NOMO-1 treated with DMSO at 0.1 percent for 48 hours (cell line): Measurements from ENCODE around the gene ROGDI.
"Not testable (repeated sequence)": the region's sequence is repeated elsewhere in the genome, so short reads cannot be mapped to it uniquely, and the experiment has no call there.

Experiments
- DNase-seq: peaks from one replicate; lab custom pipeline; 2025; ENCODE audit not compliant: unreplicated experiment; lab: John Stamatoyannopoulos, UW

ROGDI gene

DNA sequence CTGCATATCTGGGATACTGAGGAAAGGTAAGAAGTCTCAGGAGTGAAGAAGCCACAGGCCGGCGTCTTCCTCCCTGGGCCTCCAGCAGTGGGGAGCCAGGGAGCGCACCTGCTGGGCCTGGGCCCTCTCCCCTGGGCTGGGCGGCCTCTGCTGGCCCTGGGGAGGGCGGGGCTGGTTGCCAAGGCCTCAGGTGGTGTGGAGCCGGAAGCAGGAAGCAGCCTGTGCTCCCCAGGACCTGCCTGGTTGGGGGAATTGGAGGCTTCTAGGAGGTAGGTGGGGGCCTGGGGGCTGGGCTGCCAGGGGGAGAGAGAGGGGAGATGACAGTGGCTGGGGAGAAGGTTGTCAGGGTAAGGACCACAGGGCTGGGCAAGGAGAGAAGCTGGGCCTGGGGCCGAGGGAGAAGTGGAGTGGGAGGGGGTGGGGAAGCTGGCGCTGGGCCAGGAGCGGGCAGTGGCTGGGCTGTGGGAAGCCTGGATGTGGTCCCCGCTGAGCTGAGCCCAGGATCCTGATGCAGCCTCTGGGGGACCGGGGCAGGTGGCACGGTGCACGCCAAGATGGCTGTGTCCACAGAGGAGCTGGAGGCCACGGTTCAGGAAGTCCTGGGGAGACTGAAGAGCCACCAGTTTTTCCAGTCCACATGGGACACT lies 7.1 kb downstream of the ROGDI start, which contains the start of gene SMIM22:
Gene SMIM22 (plus strand): TSS at position 189 of the 647 bp plus-strand sequence. CDS start 366 bp downstream, at position 555.
- no peak for DNase-seq

DNA sequence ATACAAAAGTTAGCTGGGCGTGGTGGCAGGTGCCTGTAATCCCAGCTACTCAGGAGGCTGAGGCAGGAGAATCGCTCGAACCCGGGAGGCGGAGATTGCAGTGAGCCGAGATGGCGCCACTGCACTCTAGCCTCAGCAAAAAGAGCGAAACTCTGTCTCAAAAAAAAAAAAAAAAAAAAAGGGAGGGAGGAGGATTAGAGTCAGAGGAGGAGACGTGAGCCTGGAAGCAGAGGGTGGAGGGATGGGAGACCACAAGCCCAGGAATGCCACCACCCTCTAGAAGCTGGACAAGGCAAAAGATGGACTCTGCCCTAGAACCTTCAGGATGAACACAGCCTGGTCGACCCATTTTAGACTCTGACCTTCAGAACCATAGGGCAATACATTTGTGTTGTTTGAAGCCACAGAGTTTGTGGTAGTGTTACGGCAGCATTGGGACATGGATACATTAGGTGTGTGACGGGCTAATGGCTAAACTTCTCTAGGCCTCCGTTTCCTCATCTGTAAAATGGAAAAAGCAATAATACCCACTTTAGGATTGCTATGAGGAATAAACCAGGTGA lies 9.4 kb downstream of the ROGDI start:
- DNase-seq: no peak

DNA sequence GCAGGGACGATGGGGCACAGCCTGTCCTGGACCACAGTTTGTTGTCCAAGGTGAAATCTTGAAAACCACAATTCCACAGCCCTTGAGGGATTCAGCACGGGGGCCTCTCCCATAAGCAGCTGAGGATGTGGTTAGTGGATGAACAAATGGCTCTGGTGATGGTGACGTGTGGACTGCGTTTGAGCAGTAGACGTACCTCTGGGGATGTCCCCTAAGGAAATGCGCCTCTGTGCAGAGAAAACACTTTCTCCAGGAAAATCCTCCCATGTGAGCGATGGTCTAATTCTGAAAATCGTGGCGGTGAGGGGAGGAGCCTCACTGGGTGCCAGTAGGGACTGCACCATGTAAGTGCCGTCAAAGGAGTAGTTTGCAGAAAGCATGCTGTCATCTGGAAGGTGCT lies 11.6 kb downstream of the ROGDI start:
- no peak for DNase-seq

DNA sequence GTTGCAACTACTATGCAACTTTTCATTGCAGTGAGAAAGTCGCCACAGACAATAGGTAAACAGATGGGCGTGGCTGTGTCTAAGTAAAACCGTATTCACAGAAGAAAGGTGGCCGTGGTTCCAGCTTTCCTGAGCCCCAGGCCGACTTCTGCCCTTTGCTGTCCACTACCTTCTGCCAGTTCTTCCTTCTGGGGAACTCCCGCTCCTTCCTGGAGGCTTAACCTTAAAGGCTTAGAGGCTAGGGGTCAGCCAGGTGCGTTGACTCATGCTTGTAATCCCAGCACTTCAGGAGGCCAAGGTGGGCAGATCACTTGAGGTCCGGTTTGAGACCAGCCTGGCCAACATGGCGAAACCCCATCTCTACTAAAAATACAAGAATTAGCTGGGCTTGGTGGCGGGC lies 12.2 kb downstream of the ROGDI start:
- DNase-seq: no peak

DNA sequence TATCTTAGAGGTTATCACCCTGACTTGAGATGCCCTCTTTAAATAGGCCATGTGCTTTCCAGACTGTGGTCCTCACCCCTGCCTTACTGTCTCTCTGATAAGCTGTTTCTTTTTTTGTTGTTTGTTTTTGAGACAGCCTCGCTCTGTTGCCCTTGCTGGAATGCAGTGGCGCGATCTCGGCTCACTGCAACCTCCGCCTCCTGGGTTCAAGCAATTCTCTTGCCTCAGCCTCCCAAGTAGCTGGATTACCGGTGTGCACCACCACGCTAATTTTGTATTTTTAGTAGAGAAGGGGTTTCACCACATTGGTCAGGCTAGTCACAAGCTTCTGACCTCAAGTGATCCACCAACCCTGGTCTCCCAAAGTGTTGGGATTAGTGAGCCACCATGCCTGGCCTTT lies 13.5 kb downstream of the ROGDI start:
- no peak for DNase-seq

DNA sequence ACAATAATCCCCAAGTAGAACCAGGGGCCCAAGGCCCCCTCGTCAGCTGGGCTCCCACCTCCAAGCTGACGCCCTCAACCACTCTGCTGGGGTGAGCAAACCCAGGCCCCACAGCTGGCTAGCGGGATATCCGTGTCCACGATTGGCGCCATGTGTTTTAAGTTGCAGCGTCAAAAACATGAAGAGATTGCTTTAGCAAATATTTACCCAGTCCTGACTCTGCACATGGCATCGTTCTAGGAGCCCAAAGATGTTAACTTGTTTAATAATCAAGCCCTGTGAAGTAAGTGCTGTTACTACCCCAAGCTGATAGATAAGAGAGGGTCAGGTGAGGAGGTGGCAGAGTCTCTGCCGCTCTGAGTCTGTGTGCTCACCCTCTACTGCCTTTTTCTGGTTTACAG lies 13.9 kb downstream of the ROGDI start:
- no peak for DNase-seq

DNA sequence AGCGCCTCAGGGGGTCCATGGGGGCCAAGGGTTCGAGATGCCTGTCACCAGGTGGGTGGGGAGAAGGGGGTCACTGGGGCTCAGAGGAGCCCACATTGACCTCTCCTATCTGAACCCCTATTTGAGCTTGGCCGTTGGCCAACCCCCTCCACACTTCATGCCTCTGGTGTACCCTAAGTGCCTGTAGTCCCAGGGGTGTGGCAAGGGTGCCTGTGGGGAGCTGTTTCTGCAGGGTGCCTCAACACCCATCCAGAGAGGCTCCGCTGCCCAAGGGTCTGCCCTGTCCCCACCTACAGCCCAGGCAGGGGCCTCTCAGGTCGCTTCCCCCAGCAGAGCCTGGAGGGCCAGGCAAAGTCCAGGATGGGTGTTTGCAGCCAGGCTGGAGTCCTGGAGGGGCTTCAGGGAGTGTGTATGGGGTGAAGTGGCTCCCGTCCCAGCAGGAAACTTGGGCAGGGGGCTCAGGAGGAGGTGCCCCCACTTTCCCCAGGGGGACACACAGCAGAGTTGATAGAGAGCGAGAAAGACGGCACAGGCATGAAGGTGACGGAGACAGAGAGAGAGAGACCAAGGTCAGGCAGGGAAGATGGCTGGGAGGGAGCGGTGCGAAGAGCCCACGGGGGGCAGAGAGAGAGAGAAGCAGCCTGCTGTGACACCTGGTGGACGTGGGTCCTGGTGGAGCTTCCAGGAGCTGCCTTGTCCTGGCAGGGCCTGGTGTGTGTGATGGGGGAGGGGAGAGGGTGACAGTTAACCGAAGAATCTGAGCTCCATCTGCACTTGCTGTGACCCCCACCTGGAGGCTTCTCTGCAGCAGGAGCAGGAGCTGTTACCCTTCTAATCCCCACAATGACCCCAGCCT lies 14.6 kb downstream of the ROGDI start, which contains the start of gene SEPTIN12:
Gene SEPTIN12 (minus strand): TSS at position 719 of the 856 bp plus-strand sequence. CDS start 700 bp downstream, at position 19.
- DNase-seq: no peak

DNA sequence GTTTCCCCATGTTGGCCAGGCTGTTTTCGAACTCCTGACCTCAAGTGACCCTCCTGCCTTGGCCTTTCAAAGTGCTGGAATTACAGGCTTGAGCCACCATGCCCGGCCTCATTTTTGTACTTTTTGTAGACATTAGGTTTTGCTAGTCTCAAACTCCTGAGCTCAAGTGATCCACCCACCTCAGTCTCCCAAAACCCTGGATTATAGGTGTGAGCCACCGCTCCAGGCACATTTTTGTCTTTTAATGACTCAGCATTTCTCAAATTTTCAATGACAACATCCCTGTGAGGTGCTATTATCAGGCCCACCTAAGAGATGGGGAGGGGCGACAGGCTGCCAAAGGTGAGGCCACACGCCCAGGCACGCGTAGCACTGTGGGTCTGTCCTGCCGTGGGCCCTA lies 15.4 kb downstream of the ROGDI start:
- no peak for DNase-seq

DNA sequence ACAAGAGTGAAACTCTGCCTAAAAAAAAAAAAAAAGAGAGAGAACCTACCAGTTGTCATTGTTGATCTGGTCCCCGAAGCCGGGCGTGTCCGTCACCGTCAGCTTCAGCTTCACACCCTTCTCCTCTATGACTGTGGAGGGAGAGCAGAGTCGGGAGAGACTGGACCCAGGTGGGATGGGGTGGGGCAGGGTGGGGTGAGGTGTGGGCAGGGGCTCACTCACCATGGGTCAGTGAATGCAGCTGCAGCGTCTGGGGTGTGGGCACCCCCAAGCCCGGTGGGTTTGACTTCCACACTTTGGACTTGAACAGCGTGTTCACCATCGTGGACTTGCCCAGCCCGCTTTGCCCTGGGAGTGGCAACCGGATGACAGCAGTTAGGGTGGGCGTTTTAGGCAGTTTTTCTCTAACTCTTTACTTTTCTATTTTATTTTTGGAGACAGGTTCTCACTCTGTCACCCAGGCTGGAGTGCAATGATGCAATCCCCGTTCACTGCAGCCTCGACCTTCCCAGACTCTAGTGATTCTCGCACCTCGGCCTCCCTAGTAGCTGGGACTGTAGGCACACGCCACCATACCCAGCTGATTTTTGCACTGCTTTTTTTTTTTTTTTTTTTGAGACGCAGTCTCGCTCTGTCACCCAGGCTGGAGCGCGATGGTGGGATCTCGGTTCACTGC lies 16.5 kb downstream of the ROGDI start:
- no peak for DNase-seq

DNA sequence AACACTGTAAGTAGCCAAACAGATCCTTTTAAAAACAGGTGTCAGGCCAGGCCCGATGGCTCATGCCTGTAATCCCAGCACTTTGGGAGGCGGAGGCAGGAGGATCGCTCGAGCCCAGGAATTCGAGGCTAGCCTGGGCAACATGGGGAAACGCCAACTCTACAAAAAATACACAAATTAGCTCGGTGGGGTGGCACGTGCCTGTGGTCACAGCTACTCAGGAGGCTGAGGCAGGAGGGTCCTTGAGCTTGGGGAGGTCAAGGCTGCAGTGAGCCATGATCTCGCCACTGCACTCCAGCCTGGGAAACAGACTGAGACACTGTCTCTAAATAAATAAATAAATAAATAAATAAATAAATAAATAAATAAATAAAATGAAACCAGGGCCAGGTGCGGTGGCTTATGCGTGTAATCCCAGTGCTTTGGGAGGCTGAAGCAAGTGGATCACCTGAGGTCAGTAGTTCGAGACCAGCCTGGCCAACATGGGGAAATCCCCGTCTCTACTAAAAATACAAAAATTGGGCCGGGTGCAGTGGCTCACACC lies 17.9 kb downstream of the ROGDI start:
- not testable (repeated sequence) for DNase-seq

DNA sequence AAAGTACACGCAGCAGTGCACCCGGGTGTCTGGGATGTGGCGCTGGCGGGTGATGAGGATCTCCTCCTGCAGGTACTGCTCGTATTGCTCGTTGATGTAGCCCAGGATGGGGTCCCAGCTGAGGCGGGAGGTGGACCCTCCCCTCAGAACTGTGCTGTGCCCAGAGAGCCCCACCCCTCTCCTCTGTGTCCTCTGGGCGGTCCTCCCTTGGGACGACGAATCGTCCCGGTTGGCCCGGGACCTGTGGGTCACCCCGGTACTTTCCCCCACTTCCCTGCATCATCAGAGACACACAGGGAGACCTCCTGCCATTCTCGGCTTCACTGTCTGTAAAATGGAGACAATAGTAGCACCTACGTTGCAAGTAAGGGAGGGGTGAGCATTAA lies 18.5 kb downstream of the ROGDI start:
- no peak for DNase-seq

DNA sequence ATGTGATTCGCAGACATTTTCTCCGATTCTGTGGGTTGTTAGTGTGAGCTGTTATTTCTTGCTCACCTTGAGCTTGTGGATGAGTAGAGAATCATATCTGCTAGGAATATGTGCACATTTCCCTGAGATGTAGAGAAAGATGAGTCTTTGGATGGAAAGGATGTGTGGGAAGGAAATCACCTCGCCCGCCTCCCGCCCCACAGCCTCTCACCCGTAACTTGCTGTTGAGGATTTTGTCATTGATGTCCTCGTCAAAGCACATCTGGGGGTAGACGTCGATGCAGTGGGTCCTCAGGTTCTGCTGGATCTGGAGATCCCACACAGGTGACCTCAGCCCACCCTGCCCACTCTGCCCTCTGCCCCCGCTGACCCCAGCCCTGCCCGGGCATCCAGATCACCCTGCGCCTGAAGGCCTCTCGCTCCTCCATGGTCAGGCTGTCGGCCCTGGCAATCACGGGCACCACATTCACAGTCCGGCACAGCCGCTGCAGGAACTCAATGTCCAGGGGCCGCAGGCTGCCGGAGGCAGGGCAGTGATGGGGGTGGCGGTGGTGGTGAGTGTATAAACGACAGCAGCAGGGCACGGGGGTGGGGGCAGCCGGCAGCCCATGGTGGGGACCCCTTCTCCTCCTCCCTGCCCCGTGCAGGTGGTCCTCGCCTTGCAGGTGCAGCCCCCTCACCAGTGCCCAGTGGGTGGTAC lies 19.0 kb downstream of the ROGDI start:
- DNase-seq: no peak

DNA sequence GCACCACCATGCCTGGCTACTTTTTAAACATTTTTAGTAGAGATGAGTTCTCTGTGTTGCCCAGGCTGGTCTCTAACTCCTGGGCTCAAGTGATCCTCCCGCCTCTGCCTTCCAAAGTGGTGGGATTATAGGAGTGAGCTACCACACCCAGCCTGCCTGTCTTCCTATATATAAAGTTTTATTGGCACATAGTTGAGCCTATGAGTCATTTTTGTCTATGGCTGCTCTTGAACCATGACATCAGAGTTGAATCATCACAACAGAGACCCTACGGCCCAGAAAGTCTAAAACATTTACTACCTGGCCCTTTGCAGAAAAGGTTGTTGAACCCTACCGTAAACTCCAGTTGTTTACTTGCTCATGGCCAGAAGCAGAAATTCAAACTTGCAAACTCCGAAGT lies 22.2 kb downstream of the ROGDI start:
- no peak for DNase-seq

DNA sequence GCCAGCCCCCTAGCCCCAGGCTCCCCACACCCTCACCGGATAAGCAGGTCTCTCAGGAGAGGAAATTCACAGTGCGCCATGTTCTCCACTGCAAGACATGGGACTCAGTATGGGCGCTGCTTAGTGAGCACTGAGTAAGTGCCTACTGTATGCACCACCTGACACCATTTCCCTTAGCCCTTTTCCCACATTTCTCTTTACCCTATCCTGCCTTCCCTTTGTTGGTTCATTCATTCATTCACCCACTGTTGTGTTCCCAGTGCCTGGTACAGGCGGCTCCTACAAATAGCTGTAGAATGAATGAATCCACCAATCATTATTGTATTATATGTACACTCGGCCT lies 24.4 kb downstream of the ROGDI start:
- no peak for DNase-seq

DNA sequence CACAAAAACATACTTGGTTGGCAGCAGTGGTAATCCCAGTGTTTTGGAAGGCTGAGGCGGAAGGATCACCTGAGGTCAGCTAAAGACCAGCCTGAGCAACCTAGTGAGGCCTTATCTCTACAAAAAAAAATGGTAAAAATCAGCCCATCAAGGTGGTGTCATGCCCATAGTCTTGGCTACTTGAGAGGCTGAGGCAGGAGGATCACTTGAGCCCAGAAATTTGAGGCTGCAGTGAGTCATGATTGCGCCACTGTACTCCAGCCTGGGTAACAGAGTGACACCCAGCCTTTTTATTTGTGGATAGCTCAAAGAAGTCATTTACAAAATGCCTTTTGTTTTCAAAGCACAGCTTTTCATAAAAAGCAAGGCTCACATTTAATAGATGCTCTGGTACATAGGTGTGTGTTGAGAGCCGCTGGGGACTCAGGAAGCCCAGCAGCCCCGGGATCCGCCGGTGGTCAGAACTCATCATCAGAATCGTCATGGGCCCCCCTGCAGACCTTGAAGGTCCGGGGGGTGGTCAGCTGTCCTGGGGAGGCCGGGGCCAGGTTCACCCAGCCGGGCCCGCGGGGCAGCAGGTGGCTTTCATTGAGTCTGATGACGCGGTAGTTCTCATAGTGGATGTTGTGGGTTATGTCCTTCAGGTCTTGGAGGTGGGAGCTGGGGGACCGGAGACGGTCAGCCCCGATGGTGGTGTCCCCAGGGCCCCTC lies 24.9 kb downstream of the ROGDI start:
- no peak for DNase-seq

DNA sequence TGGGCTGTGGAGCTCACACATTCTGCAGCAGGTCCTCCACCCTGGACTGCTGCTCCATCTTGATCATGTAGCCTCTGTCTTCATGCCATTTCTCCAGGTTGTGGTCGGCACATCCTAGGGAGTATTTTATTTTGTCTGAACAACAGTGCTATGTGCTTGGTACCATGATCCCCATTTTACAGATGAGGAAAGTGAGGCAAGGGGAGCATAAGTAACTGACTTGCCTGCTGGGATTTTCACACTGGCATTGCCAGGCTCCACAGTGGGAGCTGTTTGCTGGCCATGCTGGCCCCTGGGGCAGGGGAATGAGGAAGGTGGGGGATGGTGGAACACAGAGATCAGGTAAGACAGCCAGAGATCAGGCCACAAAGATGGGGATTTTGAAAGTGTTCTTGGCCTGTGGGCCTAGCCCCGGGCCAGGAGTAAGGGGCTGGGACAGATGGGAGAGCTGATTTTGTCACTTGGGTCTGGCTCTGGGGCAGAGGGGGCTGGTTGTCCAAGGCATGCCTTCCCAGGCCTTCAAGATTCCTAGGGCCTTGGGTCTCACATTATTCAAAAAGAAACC lies 26.2 kb downstream of the ROGDI start:
- no peak for DNase-seq

DNA sequence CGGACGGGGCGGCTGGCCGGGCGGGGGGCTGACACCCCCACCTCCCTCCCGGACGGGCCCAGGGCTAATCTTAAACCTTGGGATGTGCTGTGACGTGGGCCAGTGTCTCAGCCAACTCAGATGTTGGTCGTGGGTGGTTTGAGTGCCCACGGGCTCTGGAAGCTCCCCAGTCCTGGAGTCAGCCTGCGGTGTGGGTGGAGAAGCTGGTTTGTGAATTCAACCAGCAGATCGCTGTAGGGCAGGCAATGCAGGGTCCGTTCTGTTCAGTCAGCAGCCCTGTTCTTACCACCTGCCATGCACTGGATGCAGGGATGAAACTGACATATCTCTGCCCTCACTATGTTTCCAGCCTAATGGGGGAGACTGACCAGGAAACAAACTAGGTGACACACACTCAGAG lies 27.4 kb downstream of the ROGDI start:
- no peak for DNase-seq

DNA sequence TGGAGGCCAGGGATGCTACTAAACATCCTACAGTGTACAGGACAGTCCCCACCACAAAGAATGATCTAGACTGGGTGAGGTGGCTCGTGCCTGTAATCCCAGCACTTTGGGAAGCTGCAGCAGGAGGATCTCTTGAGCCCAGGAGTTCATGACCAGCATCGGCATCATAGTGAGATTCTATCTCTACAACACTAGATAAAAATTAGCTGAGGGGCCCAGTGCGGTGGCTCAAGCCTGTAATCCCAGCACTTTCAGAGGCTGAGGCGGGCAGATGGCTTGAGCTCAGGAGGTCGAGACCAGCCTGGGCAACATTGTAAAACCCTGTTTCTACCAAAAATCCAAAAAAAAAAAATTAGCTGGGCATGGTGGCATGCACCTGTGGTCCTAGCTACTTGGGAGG lies 30.1 kb downstream of the ROGDI start:
- no peak for DNase-seq

DNA sequence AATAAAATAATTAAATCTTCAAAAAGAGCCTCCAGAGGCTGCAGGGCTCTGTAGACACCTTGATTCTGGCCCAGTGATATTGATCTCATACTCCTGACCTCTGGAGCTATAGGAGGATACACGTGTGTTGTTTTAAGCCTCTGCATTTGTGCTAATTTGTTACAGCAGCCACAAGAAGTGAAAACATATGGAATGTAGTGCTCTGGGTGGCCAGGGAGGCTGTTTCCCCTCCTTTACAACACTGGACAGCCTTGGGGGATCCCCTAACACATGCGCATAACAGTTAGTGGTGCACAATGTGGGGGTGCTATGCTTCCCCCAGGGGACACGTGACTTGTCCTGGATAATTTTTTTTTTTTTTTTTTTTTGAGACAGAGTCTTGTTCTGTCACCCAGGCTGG lies 30.8 kb downstream of the ROGDI start:
- DNase-seq: no peak

DNA sequence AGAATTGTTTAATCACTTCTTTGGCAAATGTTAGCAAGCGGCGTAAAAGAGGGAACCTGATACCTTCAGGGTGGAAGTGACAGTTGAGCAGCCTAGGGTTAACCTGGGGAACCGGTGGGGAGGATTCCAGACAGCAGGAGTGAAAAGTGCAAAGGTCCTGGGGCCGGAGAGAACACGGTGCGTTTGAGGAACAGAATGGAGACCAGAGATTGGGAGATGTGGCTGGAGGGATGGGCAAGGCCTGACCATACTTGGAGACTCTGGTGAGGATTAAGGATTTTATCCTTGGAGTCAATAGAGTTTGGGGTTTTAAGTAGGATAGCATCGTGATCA lies 33.2 kb downstream of the ROGDI start:
- no peak for DNase-seq
